ENCODE measurements around the gene GRIK3. TPM values are rescaled to one million over a fixed set of nuclear protein-coding genes. Genes with fewer than 3 reads are reported as not detected.

The GRIK3 gene
- total and polyA plus RNA-seq, 2 experiments from 2014 or later: 0.31 to 2.9 TPM

GRCh38 chr1:36792292-36792691 lies 242.0 kb downstream of the GRIK3 start:
- no peak for TF ChIP-seq ETS1 (IDR thresholded peaks at IDR 0.05)
- 0 out of 3 replicates have a peak, but pooled peaks cover 3% of the 10 kb centered on the region for H3K9me3 Mint-ChIP-seq
- no peak overlapping the region for H2AFZ ChIP-seq
- H3K27me3 Mint-ChIP-seq (ENCODE audit: insufficient read depth, low read depth, poor library complexity): peaks cover 6% of the 10 kb centered on the region
- H3K36me3 ChIP-seq (ENCODE audit: insufficient read depth): no peaks in the 10 kb centered on the region
- no peaks in the 10 kb centered on the region; the same call in 2 of the 3 replicates for H3K36me3 Mint-ChIP-seq (ENCODE audit: low read depth)
- ATAC-seq (no peak), DNase-seq (ENCODE audit: low spot score) (no peak)
- no peaks in the 10 kb centered on the region for H3K79me2 ChIP-seq (replicated peaks; ENCODE audit: insufficient read depth)
- no peak overlapping the region for H3K27ac ChIP-seq (ENCODE audit: low read depth)
- no peaks in the 10 kb centered on the region for H3K9me2 ChIP-seq (ENCODE audit: insufficient read depth)
- no peaks in the 10 kb centered on the region for H3K27me3 ChIP-seq (ENCODE audit: insufficient read depth)
- H3K4me3 Mint-ChIP-seq: no peak overlapping the region
- H3K27ac Mint-ChIP-seq: no peak overlapping the region
- no peaks in the 10 kb centered on the region for H3K4me1 ChIP-seq (ENCODE audit: insufficient read depth)
- H3K4me1 Mint-ChIP-seq: no peaks in the 10 kb centered on the region; the same call in 2 of the 3 replicates
- H4K20me1 ChIP-seq (replicated peaks; ENCODE audit: insufficient read depth): no peaks in the 10 kb centered on the region
- no peak overlapping the region for H3K4me2 ChIP-seq
- no peaks in the 10 kb centered on the region for H3F3A ChIP-seq (replicated peaks; ENCODE audit: low read depth)
- no peak overlapping the region for H3K4me3 ChIP-seq

- ATAC-seq: no peak
- H3K27me3 ChIP-seq (ENCODE audit: insufficient read depth): no peaks in the 10 kb centered on the region
- H3K36me3 Mint-ChIP-seq (ENCODE audit: low read depth): no peaks in the 10 kb centered on the region; the same call in 2 of the 3 replicates
These were observed 244.1 kb downstream of the GRIK3 start for GRCh38 chr1:36790191-36790590.

More at GRCh38 chr1:36790191-36790590, 244.1 kb downstream of the GRIK3 start:
- H3F3A ChIP-seq (replicated peaks; ENCODE audit: low read depth): no peaks in the 10 kb centered on the region
- no peaks in the 10 kb centered on the region for H3K79me2 ChIP-seq (replicated peaks; ENCODE audit: insufficient read depth)
- Mint-ChIP-seq H3K27me3 (ENCODE audit: insufficient read depth, low read depth, poor library complexity) (peaks cover 9% of the 10 kb centered on the region), H3K9me3 (0 out of 3 replicates have a peak, but pooled peaks cover 3% of the 10 kb centered on the region), H3K27ac (no peak overlapping the region), H3K4me1 (no peaks in the 10 kb centered on the region; the same call in 2 of the 3 replicates), H3K4me3 (no peak overlapping the region)
- no peaks in the 10 kb centered on the region for H3K4me1 ChIP-seq (ENCODE audit: insufficient read depth)
- no peak overlapping the region for H2AFZ ChIP-seq
- no peak for DNase-seq (ENCODE audit: low spot score)
- H4K20me1 ChIP-seq (replicated peaks; ENCODE audit: insufficient read depth): no peaks in the 10 kb centered on the region
- no peaks in the 10 kb centered on the region for H3K9me2 ChIP-seq (ENCODE audit: insufficient read depth)
- TF ChIP-seq EZH2 (IDR thresholded peaks at IDR 0.05; ENCODE audit: low read depth, unreplicated experiment): no peak
- no peak for TF ChIP-seq REST (IDR thresholded peaks at IDR 0.05; ENCODE audit: unreplicated experiment)
- no peak for TF ChIP-seq CTCF (conservative IDR thresholded peaks at IDR 0.05; ENCODE audit: low read depth in 2 of 2)
- TF ChIP-seq EZH2phosphoT487 (IDR thresholded peaks at IDR 0.05; ENCODE audit: unreplicated experiment): no peak
- TF ChIP-seq CREB1 (CRISPR knock-in tag; IDR thresholded peaks at IDR 0.05; ENCODE audit: low read depth): no peak
- H3K4me3 ChIP-seq: no peak overlapping the region
- H3K36me3 ChIP-seq (ENCODE audit: insufficient read depth): no peaks in the 10 kb centered on the region
- H3K4me2 ChIP-seq: no peak overlapping the region
- no peak overlapping the region for H3K27ac ChIP-seq (ENCODE audit: low read depth)
